Measurements from ENCODE around the gene KLF7. TPM values are rescaled to one million over a fixed set of nuclear protein-coding genes. Genes with fewer than 3 reads are reported as not detected.
A peak's percentile ranks its signal among the peaks of the same experiment; 100 is the strongest.

Gene KLF7
- total RNA-seq, 1 donor from 2014 or later = 8.1 TPM

DNA sequence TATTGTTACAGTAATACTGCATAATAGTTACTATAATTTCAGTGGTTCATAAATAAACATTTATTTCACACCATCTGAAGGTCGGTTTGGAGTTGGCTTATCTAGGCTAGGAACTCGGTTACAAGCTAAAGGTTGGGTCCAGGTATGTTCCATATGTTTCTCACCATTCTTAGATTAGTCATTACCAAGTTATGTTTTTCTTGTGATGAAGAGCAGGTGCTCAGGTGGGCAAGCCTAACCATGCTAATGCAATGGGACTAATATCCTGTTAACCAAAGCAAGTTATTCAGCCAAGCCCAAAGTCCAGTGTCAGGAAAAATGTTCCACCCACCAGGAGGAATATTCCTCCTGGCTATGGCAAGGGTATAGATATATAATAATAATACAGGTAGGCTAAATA, 133.3 kb downstream of the KLF7 start:
- no peak for DNase-seq (ENCODE audit: low read depth)

Small RNA genes lying within 50 kb of the gene (microRNA-seq; reads per million reads assigned to microRNA genes)
- gene MIR2355 = 16.6 reads per million, percentile 38 among the genes with 10 or more reads in this experiment
- gene MIR7845 = 1.8 reads per million, percentile 4 among the genes with 10 or more reads in this experiment

Other genes starting within 250 kb of the KLF7 start
- not detected in 2 replicates for gene CPO, start 226.4 kb downstream of the KLF7 start, total RNA-seq